ENCODE data around the gene GGTLC3.
"Not testable (repeated sequence)": the region's sequence is repeated elsewhere in the genome, so short reads cannot be mapped to it uniquely, and the experiment has no call there.

Gene GGTLC3

GRCh38 chr22:18512378-18512777 lies 5.6 kb downstream of the GGTLC3 start:
- not testable (repeated sequence) for DNase-seq

- not testable (repeated sequence) for DNase-seq
These were observed 6.6 kb downstream of the GGTLC3 start for GRCh38 chr22:18511327-18511726.

- not testable (repeated sequence) for DNase-seq
These were observed 21.7 kb downstream of the GGTLC3 start for GRCh38 chr22:18496227-18496626.
